ENCODE data around the gene ONECUT1.

ONECUT1 gene

DNA sequence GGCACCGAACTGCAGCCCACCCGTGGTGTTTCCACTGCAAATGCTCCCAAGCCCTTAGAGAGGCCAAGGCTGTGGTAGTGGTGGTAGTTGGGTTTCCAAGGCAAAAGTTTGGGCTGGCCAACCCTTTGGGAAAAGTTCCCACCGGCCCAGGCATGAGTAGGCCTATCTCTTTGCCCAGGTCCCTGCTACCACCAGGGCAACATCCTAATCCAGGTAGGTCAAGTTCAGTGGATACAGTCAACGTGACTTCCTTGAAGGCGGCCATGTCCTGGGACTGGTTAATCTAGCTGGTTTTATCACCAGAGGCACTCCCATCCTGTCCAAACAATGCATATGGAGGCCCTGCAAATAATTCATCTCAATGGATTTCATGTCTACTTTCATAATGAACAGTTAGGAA is 1.6 kb upstream of the ONECUT1 start:
- DNase-seq (ENCODE audit: extremely low spot score), result no peak
- POLR2A ChIA-PET, result no interaction called here
- CTCF ChIA-PET, result interaction anchor here (1.4 kb wide), 1 partner anchor 8 kb away, joined by 4 read pairs; no protein-coding TSS in a partner anchor
- TF ChIP-seq CTCF (IDR thresholded peaks at IDR 0.05; ENCODE audit: control extremely low read depth, extremely low read depth, low read depth, missing control alignments), result no peak

GRCh38 chr15:52790941-52791751 is 1.0 kb upstream of the ONECUT1 start:
- ChIA-PET POLR2A (no interaction called here), CTCF (interaction anchor here (1.4 kb wide), 1 partner anchor 8 kb away, joined by 4 read pairs; no protein-coding TSS in a partner anchor)
- no peak for TF ChIP-seq CTCF (IDR thresholded peaks at IDR 0.05; ENCODE audit: control extremely low read depth, extremely low read depth, low read depth, missing control alignments)
- DNase-seq (ENCODE audit: extremely low spot score), result peak; percentile 13

DNA sequence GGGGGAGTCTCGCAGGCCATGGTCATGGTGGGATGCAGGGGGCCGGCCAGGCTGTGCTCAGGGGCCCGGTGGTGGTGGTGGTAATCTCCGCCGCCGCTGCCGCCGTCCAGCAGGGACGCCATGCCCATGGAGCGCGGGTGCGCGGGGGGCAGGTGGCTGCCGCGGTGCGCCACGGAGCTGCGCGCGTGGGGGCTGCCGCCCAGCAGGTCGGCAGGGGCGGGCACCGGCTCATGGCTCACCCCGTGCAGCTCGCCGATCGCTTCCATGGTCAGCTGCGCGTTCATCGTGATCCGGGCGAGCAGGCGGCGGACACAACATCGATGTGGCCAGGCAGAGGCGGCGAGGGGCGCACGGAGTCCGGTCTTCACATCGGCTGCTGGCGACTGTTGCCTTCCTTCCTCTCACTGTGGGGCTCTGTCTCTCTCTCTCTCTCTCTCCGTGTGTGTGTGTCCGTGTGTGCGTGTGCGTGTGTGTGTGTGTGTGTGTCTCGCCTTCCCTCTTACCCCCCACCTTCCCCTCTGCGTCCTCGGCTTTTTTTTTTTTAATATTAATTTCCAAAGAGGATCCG is 451 bp downstream of the ONECUT1 start:
- CTCF ChIA-PET, result no interaction called here
- TF ChIP-seq CTCF (IDR thresholded peaks at IDR 0.05; ENCODE audit: control extremely low read depth, extremely low read depth, low read depth, missing control alignments), result no peak
- peak; percentile 38 for DNase-seq (ENCODE audit: extremely low spot score)
- POLR2A ChIA-PET, result no interaction called here

DNA sequence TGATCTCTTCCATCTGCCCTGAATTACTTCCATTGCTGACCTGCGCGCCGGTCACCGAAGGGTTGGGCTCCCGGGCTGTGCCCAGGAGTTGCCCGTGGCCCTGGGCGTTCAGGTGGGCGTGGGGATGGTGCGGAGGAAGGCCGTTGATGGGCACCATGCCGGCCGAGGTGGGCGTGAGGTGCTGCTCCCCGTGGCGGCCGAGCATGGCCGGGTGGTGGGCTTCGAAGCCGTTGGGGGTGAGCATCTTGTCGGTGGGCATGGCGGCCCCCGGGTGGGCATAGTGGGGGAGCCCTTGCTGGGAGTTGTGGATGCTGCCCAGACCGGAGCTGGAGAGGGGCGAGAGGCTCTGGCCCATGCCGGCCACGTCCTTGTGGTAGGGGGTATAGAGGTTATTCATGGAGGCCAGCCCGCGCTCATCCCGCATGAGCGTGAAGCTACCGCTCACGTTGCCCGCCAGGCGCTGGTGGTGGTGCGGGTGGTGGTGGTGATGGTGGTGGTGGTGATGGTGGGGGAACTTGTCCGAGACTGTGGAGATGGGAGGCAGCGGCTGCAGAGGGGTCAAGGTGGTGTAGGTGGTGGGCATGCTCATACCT is 1.0 kb downstream of the ONECUT1 start:
- TF ChIP-seq CTCF (IDR thresholded peaks at IDR 0.05; ENCODE audit: control extremely low read depth, extremely low read depth, low read depth, missing control alignments), result no peak
- ChIA-PET CTCF (no interaction called here), POLR2A (no interaction called here)
- peak; percentile 10 for DNase-seq (ENCODE audit: extremely low spot score)

DNA sequence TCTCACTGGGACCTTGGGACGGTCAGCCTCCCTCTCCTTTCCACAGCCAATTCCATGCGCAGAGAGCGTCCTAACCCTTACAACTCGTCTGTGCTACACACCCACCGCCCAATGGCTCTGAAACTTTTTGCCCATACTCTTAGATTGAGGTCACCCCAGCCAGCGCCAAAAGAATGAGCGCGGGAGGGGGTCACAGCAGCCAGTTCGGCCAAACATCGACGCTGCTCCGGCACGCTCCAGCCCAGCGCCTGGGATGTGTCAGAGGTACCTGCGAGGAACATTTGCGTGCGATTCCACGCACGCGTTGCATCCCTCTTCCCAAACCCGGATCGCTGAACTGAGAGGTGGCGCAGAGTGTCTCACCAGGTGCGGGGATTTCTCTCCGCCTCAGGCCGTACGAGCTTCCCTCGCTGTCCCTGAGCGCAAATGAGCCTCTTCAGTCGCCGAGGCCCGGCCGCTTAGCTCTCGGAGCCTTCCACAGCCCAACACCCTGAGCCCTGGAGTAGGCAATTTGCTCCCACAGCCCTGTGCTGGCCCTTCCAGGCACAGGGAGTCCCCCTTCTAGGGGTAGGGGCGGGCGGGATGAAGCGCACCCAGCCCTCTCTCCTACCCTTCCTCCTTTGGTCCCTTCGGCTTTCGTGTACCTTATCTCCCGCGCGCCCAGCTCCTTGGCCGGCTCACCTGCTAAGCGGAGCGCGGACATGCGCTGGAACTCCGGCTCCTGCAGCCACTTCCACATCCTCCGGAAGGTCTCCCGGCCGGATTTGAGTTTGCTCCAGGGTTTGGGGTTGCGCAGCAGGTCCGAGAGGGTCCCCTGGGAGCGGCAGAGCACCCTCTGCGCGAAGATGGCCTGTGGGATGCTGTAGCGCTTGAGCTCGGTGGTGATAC is 1.8 kb downstream of the ONECUT1 start:
- POLR2A ChIA-PET, result no interaction called here
- peak; percentile 27 for DNase-seq (ENCODE audit: extremely low spot score)
- no peak for TF ChIP-seq CTCF (IDR thresholded peaks at IDR 0.05; ENCODE audit: control extremely low read depth, extremely low read depth, low read depth, missing control alignments)
- CTCF ChIA-PET, result no interaction called here

- peak; percentile 14 for DNase-seq (ENCODE audit: extremely low spot score)
- ChIA-PET CTCF (no interaction called here), POLR2A (no interaction called here)
- no peak for TF ChIP-seq CTCF (IDR thresholded peaks at IDR 0.05; ENCODE audit: control extremely low read depth, extremely low read depth, low read depth, missing control alignments)
Observed at GRCh38 chr15:52787549-52788098, 2.5 kb downstream of the ONECUT1 start.

Measured in GM10248 (cell line).